Mesendoderm (in vitro differentiated cells): Measurements from ENCODE around the gene POU2F1.

Experiments used
- DNase-seq: peaks from one replicate; pipeline ENCODE4 v3.0.0; 2013
- H2AK5ac ChIP-seq: 2 replicates; pipeline ENCODE4 v1.6.1; 2013; ENCODE audit warnings: low read length, inconsistent platforms
- H2BK120ac ChIP-seq: 2 replicates; pipeline ENCODE4 v1.6.1; 2013; ENCODE audit warnings: low read depth, mild to moderate bottlenecking, low read length, moderate library complexity, mixed read lengths
- H2BK15ac ChIP-seq: replicated peaks from 2 replicates; pipeline ENCODE4 v1.6.1; 2013; ENCODE audit warnings: low read depth, mild to moderate bottlenecking, moderate library complexity
- H2BK5ac ChIP-seq: 2 replicates; pipeline ENCODE4 v1.6.1; 2013; ENCODE audit warnings: low read length, inconsistent platforms
- H3K18ac ChIP-seq: 2 replicates; pipeline ENCODE4 v1.6.1; 2013; ENCODE audit warnings: mild to moderate bottlenecking, low read length, mixed read lengths
- H3K23ac ChIP-seq: one replicate; pipeline ENCODE4 v1.6.1; 2013; ENCODE audit warnings: low read length
- H3K27ac ChIP-seq: 2 replicates; pipeline ENCODE4 v1.5.1; 2013; ENCODE audit warnings: low read depth, mild to moderate bottlenecking, inconsistent platforms, low read length, moderate library complexity
- H3K27me3 ChIP-seq: 2 replicates; pipeline ENCODE4 v1.6.1; 2013; ENCODE audit warnings: low read length, control low read depth, mild to moderate bottlenecking, inconsistent platforms; ENCODE audit not compliant: insufficient read depth, poor library complexity
- H3K36me3 ChIP-seq: 2 replicates; pipeline ENCODE4 v1.6.1; 2013; ENCODE audit warnings: low read length, inconsistent platforms; ENCODE audit not compliant: control insufficient read depth, insufficient read depth
- H3K4ac ChIP-seq: one replicate; pipeline ENCODE4 v1.6.1; 2013; ENCODE audit warnings: low read depth, mild to moderate bottlenecking, low read length, moderate library complexity
- H3K4me1 ChIP-seq: 2 replicates; pipeline ENCODE4 v1.6.1; 2013; ENCODE audit warnings: low read depth, low read length, inconsistent platforms; ENCODE audit not compliant: control insufficient read depth
- H3K4me2 ChIP-seq: 2 replicates; pipeline ENCODE4 v1.6.1; 2013; ENCODE audit warnings: low read length
- H3K4me3 ChIP-seq: 2 replicates; pipeline ENCODE4 v1.5.1; 2013; ENCODE audit warnings: mild to moderate bottlenecking, low read length
- H3K56ac ChIP-seq: one replicate; pipeline ENCODE4 v1.6.1; 2013; ENCODE audit warnings: low read length
- H3K79me1 ChIP-seq: 2 replicates; pipeline ENCODE4 v1.6.1; 2013; ENCODE audit warnings: low read length, inconsistent platforms
- H3K79me2 ChIP-seq: 2 replicates; pipeline ENCODE4 v1.6.1; 2013; ENCODE audit warnings: mild to moderate bottlenecking, low read length; ENCODE audit not compliant: control insufficient read depth, insufficient read depth
- H3K9ac ChIP-seq: 2 replicates; pipeline ENCODE4 v1.6.1; 2013; ENCODE audit warnings: low read length, inconsistent platforms
- H4K5ac ChIP-seq: one replicate; pipeline ENCODE4 v1.6.1; 2013; ENCODE audit warnings: low read length
- H4K8ac ChIP-seq: one replicate; pipeline ENCODE4 v1.6.1; 2013; ENCODE audit warnings: low read depth, mild to moderate bottlenecking, control low read depth, low read length, moderate library complexity
- WGBS: extraction: QIAGEN DNeasy Blood & Tissue Kit; methylation state at CpG from one replicate; pipeline ENCODE4 v1.1.7; 2013; ENCODE audit warnings: low lambda C conversion rate, missing lambda C conversion rate; ENCODE audit not compliant: insufficient coverage; ENCODE audit errors: extremely low coverage; 5-methylcytosine and 5-hydroxymethylcytosine counted together

The POU2F1 gene

DNA sequence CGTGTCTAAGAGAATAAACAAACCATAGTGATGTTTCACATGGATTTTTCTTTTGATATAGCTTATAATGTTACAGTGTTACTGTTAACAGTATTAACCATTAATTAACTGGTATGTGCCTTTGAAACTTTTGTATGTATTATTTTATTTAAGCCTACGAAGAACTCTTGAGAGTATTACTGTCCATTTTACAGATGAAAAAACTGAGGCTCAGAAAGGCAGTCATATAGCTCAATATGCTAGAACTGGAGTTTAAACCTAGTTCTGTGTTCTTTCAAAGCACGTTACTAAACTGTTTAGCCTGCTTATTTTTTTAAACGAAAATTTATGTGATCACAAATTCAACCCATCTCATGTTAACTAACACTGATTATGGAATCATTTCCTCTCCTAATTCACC is 83.5 kb downstream of the POU2F1 start:
- Histone ChIP-seq H3K79me2 (peaks cover 16% of the 10 kb centered on the region), H3K4ac (no peak overlapping the region), H3K4me3 (no peak overlapping the region), H3K18ac (no peak overlapping the region), H2BK15ac (no peak overlapping the region), H4K8ac (no peak overlapping the region), H3K23ac (no peak overlapping the region), H3K36me3 (no peaks in the 10 kb centered on the region), H2BK120ac (no peak overlapping the region), H3K79me1 (peaks cover 5% of the 10 kb centered on the region), H4K5ac (no peak overlapping the region), H2BK5ac (no peak overlapping the region), H3K56ac (no peak overlapping the region), H3K4me1 (no peaks in the 10 kb centered on the region), H3K27ac (no peak overlapping the region), H2AK5ac (no peak overlapping the region), H3K27me3 (no peaks in the 10 kb centered on the region), H3K9ac (no peak overlapping the region), H3K4me2 (no peak overlapping the region)
- DNase-seq, result no peak
- no CpG with 5 or more reads among the region's 4 CpGs for WGBS

DNA sequence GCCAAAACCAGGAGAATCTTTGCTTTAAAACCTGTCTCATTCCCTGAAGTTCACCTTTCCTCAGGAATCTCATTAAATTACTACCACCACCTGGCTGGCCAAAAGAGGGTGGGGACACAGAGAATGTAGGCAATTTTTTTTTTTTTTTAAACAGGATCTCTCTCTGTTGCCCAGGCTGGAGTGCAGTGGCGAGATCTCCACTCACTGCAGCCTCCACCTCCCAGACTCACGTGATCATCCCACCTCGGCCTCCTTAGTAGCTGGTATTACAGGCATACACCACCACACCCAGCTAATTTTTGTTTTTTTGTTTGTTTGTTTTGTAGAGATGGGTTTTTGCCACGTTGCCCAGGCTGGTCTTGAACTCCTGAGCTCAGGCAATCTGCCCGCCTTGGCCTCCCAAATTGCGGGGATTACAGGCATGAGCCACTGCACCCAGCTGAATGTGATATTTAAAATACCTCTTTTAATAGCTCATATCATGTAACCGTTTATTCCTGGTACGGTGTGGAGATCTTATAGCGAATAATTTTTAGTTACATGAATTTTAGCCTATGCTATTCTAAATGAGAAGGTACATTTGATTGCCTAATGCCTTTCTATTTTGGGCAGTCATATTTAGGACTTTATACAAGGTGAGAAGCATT is 84.5 kb downstream of the POU2F1 start:
- no peaks in the 10 kb centered on the region for H3K27me3 ChIP-seq
- H2BK15ac ChIP-seq, result no peak overlapping the region
- H3K9ac ChIP-seq, result no peak overlapping the region
- no peaks in the 10 kb centered on the region for H3K36me3 ChIP-seq
- H4K5ac ChIP-seq, result no peak overlapping the region
- no peak overlapping the region for H3K27ac ChIP-seq
- H3K4me1 ChIP-seq, result no peaks in the 10 kb centered on the region
- H3K4ac ChIP-seq, result no peak overlapping the region
- no CpG with 5 or more reads among the region's 9 CpGs for WGBS
- H3K79me2 ChIP-seq, result peaks cover 7% of the 10 kb centered on the region
- H3K23ac ChIP-seq, result no peak overlapping the region
- no peak for DNase-seq
- H2BK120ac ChIP-seq, result no peak overlapping the region
- H3K4me3 ChIP-seq, result no peak overlapping the region
- no peaks in the 10 kb centered on the region for H3K79me1 ChIP-seq
- H3K4me2 ChIP-seq, result no peak overlapping the region
- no peak overlapping the region for H4K8ac ChIP-seq
- H2BK5ac ChIP-seq, result no peak overlapping the region
- H3K18ac ChIP-seq, result no peak overlapping the region
- no peak overlapping the region for H2AK5ac ChIP-seq
- no peak overlapping the region for H3K56ac ChIP-seq

DNA sequence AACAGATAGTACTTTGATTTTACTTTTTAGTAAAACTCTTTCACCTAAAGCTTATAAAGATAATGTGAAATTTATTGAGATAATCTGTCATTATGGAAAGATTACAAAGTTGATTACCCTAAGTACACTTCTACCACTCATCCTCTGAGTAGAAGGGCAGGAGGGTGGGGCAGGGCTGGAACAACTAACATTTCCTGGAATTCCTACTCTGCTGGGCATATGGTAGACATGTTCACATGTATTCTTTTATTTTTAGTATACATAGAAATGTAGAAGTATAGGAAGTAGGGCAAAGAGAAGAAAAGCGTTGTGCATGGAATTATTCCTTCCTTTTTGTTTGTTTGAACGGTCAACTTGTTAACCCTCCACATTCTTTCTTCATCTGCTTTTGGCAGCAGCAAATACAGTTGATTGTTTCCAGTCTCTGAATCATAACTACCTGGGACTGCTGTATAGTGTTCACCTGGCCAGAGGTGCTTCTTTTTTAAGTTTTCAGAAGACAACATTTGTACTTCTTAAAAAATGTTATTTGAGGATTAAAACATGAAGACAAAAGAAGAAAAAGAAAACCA is 85.1 kb downstream of the POU2F1 start:
- no peaks in the 10 kb centered on the region for H3K4me1 ChIP-seq
- no peak overlapping the region for H3K56ac ChIP-seq
- no peak overlapping the region for H3K23ac ChIP-seq
- H3K4me2 ChIP-seq, result no peak overlapping the region
- H3K36me3 ChIP-seq, result no peaks in the 10 kb centered on the region
- no peaks in the 10 kb centered on the region for H3K79me1 ChIP-seq
- H2AK5ac ChIP-seq, result no peak overlapping the region
- no peak overlapping the region for H3K27ac ChIP-seq
- no peak overlapping the region for H3K4me3 ChIP-seq
- H4K8ac ChIP-seq, result no peak overlapping the region
- H2BK120ac ChIP-seq, result no peak overlapping the region
- DNase-seq, result no peak
- H3K4ac ChIP-seq, result no peak overlapping the region
- no peak overlapping the region for H2BK5ac ChIP-seq
- no peak overlapping the region for H3K18ac ChIP-seq
- peaks cover 7% of the 10 kb centered on the region for H3K79me2 ChIP-seq
- WGBS, result no CpG with 5 or more reads among the region's 2 CpGs
- H3K9ac ChIP-seq, result no peak overlapping the region
- H3K27me3 ChIP-seq, result no peaks in the 10 kb centered on the region
- H2BK15ac ChIP-seq, result no peak overlapping the region
- no peak overlapping the region for H4K5ac ChIP-seq

DNA sequence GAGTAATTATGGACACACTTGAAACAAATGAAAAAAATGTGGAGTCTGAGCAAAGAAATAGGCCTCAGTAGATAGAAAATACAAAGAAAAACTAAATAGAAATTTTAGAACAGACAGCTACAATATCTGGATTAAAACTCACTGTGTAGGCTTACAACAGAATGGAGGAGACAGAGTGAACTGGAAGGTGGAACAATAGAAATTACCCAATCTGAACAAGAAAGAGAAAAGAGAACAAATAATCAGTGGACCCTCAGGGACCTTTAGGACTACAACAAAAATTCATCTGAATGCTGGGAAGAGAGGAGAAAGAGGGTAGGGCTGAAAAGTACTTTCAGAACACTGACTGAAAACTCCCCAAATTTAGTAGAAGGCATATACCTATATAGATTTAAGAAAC is 90.0 kb downstream of the POU2F1 start:
- no peak overlapping the region for H4K8ac ChIP-seq
- no peak overlapping the region for H4K5ac ChIP-seq
- H3K56ac ChIP-seq, result no peak overlapping the region
- H3K9ac ChIP-seq, result no peak overlapping the region
- peaks cover 2% of the 10 kb centered on the region for H3K79me2 ChIP-seq
- no peak overlapping the region for H2AK5ac ChIP-seq
- H2BK15ac ChIP-seq, result no peak overlapping the region
- DNase-seq, result no peak
- no peak overlapping the region for H3K4me3 ChIP-seq
- H2BK120ac ChIP-seq, result no peak overlapping the region
- no peaks in the 10 kb centered on the region for H3K4me1 ChIP-seq
- no peak overlapping the region for H3K4ac ChIP-seq
- H3K36me3 ChIP-seq, result no peaks in the 10 kb centered on the region
- H3K4me2 ChIP-seq, result no peak overlapping the region
- H3K18ac ChIP-seq, result no peak overlapping the region
- no peaks in the 10 kb centered on the region for H3K27me3 ChIP-seq
- no peak overlapping the region for H3K27ac ChIP-seq
- H2BK5ac ChIP-seq, result no peak overlapping the region
- peaks cover 3% of the 10 kb centered on the region for H3K79me1 ChIP-seq
- no peak overlapping the region for H3K23ac ChIP-seq

DNA sequence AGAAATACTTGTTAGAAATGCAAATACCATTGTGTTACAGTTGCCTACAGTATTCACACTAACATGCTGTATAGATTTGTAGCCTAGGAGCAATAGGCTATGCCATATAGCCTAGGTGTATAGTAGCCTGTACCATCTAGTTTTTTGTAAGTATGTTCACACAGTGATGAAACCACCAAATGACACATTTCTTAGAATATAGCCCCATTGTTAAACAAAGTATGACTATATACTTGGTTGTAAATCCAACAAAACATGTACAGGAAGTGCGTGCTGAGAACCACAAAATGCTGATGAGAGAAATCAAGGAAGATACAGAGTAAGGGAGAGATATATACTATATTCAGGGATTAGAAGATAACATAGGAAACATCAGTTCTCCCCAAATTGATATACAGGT is 92.2 kb downstream of the POU2F1 start:
- Histone ChIP-seq H2AK5ac (no peak overlapping the region), H3K79me1 (peaks cover 3% of the 10 kb centered on the region), H2BK15ac (no peak overlapping the region), H4K8ac (no peak overlapping the region), H3K9ac (no peak overlapping the region), H3K27me3 (no peaks in the 10 kb centered on the region), H3K36me3 (no peaks in the 10 kb centered on the region), H4K5ac (no peak overlapping the region), H3K4ac (no peak overlapping the region), H3K27ac (no peak overlapping the region), H3K79me2 (peaks cover 2% of the 10 kb centered on the region), H3K4me2 (no peak overlapping the region), H3K4me1 (no peaks in the 10 kb centered on the region), H3K4me3 (no peak overlapping the region), H3K23ac (no peak overlapping the region), H2BK5ac (no peak overlapping the region), H2BK120ac (no peak overlapping the region), H3K56ac (no peak overlapping the region), H3K18ac (no peak overlapping the region)
- DNase-seq, result no peak
- no CpG with 5 or more reads among the region's 1 CpG for WGBS

DNA sequence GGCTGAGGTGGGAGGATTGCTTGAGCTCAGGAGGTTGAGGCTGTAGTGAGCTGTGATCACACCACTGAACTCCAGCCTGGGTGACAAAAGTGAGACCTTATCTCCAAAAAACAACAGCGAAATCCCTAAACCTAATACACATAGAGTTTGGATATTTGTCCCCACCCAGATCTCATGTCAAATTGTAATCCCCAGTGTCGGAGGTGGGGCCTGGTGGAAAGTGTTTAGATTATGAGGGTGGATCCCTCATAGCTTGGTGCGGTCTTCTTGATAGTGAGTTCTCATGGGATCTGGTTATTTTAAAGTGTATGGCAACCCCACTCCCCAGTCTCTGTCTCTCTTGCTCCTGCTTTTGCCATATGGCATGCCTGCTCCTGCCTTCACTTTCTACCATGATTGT is 94.0 kb downstream of the POU2F1 start:
- H3K4me1 ChIP-seq, result no peaks in the 10 kb centered on the region
- H3K79me1 ChIP-seq, result peaks cover 3% of the 10 kb centered on the region
- no peaks in the 10 kb centered on the region for H3K36me3 ChIP-seq
- no peaks in the 10 kb centered on the region for H3K27me3 ChIP-seq
- no peak overlapping the region for H3K23ac ChIP-seq
- no peak overlapping the region for H3K4me2 ChIP-seq
- no peak for DNase-seq
- H2BK120ac ChIP-seq, result no peak overlapping the region
- H2BK5ac ChIP-seq, result no peak overlapping the region
- no peak overlapping the region for H3K4ac ChIP-seq
- WGBS, result no CpG with 5 or more reads among the region's 3 CpGs
- H3K18ac ChIP-seq, result no peak overlapping the region
- no peak overlapping the region for H3K4me3 ChIP-seq
- H4K8ac ChIP-seq, result no peak overlapping the region
- H4K5ac ChIP-seq, result no peak overlapping the region
- no peak overlapping the region for H2BK15ac ChIP-seq
- no peak overlapping the region for H3K56ac ChIP-seq
- H3K9ac ChIP-seq, result no peak overlapping the region
- H2AK5ac ChIP-seq, result no peak overlapping the region
- no peak overlapping the region for H3K27ac ChIP-seq
- no peaks in the 10 kb centered on the region for H3K79me2 ChIP-seq
